Astrocyte (in vitro differentiated cells and primary cell): ENCODE results near the gene MYH9. TPM values are rescaled to one million over a fixed set of nuclear protein-coding genes. Genes with fewer than 3 reads are reported as not detected.
A peak's percentile ranks its signal among the peaks of the same experiment; 100 is the strongest.

Source experiments
- DNase-seq: peaks from one replicate; pipeline ENCODE4 v3.0.0-alpha.2; 2010; ENCODE audit warnings: low read depth
- FAIRE-seq: peaks from 2 replicates; lab custom pipeline; 2011; peaks lifted over from hg19 to GRCh38; lab: Jason Lieb, UNC
- H2AFZ ChIP-seq: 2 replicates; pipeline ENCODE4 v1.6.0; 2012; ENCODE audit warnings: low read depth, low read length, inconsistent platforms
- H3K27ac ChIP-seq: 2 replicates; pipeline ENCODE4 v1.5.1; 2011; ENCODE audit warnings: low read depth, low read length, inconsistent platforms
- H3K27me3 ChIP-seq: 2 replicates; pipeline ENCODE4 v1.6.0; 2011; ENCODE audit warnings: low read length, inconsistent platforms; ENCODE audit not compliant: insufficient read depth
- H3K36me3 ChIP-seq: 2 replicates; pipeline ENCODE4 v1.5.1; 2011; ENCODE audit warnings: low read length, inconsistent platforms; ENCODE audit not compliant: insufficient read depth
- H3K4me1 ChIP-seq: 2 replicates; pipeline ENCODE4 v1.5.1; 2011; ENCODE audit warnings: low read length, inconsistent platforms; ENCODE audit not compliant: insufficient read depth
- H3K4me2 ChIP-seq: 2 replicates; pipeline ENCODE4 v1.6.0; 2012; ENCODE audit warnings: low read length, inconsistent platforms
- H3K4me3 ChIP-seq: 2 replicates; pipeline ENCODE4 v1.5.1; 2011; ENCODE audit warnings: low read depth, mild to moderate bottlenecking, low read length, inconsistent platforms; ENCODE audit not compliant: insufficient read depth
- H3K79me2 ChIP-seq: 2 replicates; pipeline ENCODE4 v1.6.0; 2012; ENCODE audit warnings: mild to moderate bottlenecking, low read length, inconsistent platforms; ENCODE audit not compliant: insufficient read depth
- H3K9ac ChIP-seq: 2 replicates; pipeline ENCODE4 v1.6.0; 2012; ENCODE audit warnings: mild to moderate bottlenecking, low read length, inconsistent platforms
- H3K9me3 ChIP-seq: 2 replicates; pipeline ENCODE4 v1.5.1; 2012; ENCODE audit warnings: low read depth, mild to moderate bottlenecking, low read length, inconsistent platforms; ENCODE audit not compliant: insufficient read depth
- H4K20me1 ChIP-seq: 2 replicates; pipeline ENCODE4 v1.6.0; 2012; ENCODE audit warnings: low read length, inconsistent platforms; ENCODE audit not compliant: insufficient read depth
- H3K27ac Mint-ChIP-seq: one replicate; pipeline ENCODE4 v1.8.0; 2021; ENCODE audit warnings: mild to moderate bottlenecking, mixed read lengths; ENCODE audit not compliant: unreplicated experiment
- H3K27me3 Mint-ChIP-seq: one replicate; pipeline ENCODE4 v1.8.0; 2021; ENCODE audit warnings: low read depth, mixed read lengths; ENCODE audit not compliant: unreplicated experiment
- H3K36me3 Mint-ChIP-seq: one replicate; pipeline ENCODE4 v1.8.0; 2021; ENCODE audit warnings: low read depth, mixed read lengths; ENCODE audit not compliant: unreplicated experiment
- H3K4me1 Mint-ChIP-seq: one replicate; pipeline ENCODE4 v1.8.0; 2021; ENCODE audit warnings: low read depth, mixed read lengths; ENCODE audit not compliant: unreplicated experiment
- H3K4me3 Mint-ChIP-seq: one replicate; pipeline ENCODE4 v1.8.0; 2021; ENCODE audit warnings: mild to moderate bottlenecking, moderate library complexity, mixed read lengths; ENCODE audit not compliant: unreplicated experiment
- H3K9me3 Mint-ChIP-seq: one replicate; pipeline ENCODE4 v1.8.0; 2021; ENCODE audit warnings: mild to moderate bottlenecking, mixed read lengths; ENCODE audit not compliant: unreplicated experiment
- CTCF ChIP-seq: IDR thresholded peaks from 2 replicates; pipeline ENCODE4 v1.5.1; 2011; ENCODE audit warnings: low read depth, mild to moderate bottlenecking, inconsistent platforms, low read length, moderate library complexity; ENCODE audit not compliant: insufficient read depth
- EZH2 ChIP-seq: IDR thresholded peaks from 2 replicates; pipeline ENCODE4 v1.6.1; 2012; ENCODE audit warnings: mild to moderate bottlenecking, low read length, inconsistent platforms; ENCODE audit not compliant: insufficient read depth
- total RNA-seq: library from RNA; stranded (reverse); gene quantifications from 2 replicates; pipeline ENCODE4 v1.2.1, GENCODE V29; 2021

Gene MYH9
- total RNA-seq, 1 donor from 2014 or later: 2,278 TPM

- H3K79me2 ChIP-seq: peaks cover 28% of the 10 kb centered on the region
- peaks cover 42% of the 10 kb centered on the region for H3K4me1 Mint-ChIP-seq
Observed at GRCh38 chr22:36234213-36234612, 153.6 kb downstream of the MYH9 start.

GRCh38 chr22:36233796-36234195, 154.0 kb downstream of the MYH9 start:
- FAIRE-seq: no peak
- peaks cover 40% of the 10 kb centered on the region for H3K4me1 Mint-ChIP-seq

More at GRCh38 chr22:36234213-36234612, 153.6 kb downstream of the MYH9 start:
- Mint-ChIP-seq H3K36me3 (peaks cover 53% of the 10 kb centered on the region), H3K27ac (no peak overlapping the region), H3K9me3 (peaks cover 2% of the 10 kb centered on the region), H3K27me3 (no peaks in the 10 kb centered on the region), H3K4me3 (peak overlapping the region; percentile 29)
- Histone ChIP-seq H3K4me1 (peaks cover 22% of the 10 kb centered on the region), H3K4me2 (no peak overlapping the region), H3K36me3 (no peaks in the 10 kb centered on the region), H3K27ac (no peak overlapping the region), H3K9me3 (no peaks in the 10 kb centered on the region), H4K20me1 (peaks cover 34% of the 10 kb centered on the region), H3K9ac (no peak overlapping the region), H3K27me3 (no peaks in the 10 kb centered on the region), H2AFZ (no peak overlapping the region), H3K4me3 (no peak overlapping the region)
- DNase-seq: no peak
- TF ChIP-seq EZH2 (no peak), CTCF (no peak)
- no peak for FAIRE-seq

More at GRCh38 chr22:36233796-36234195, 154.0 kb downstream of the MYH9 start:
- H3K27ac ChIP-seq: no peak overlapping the region
- no peaks in the 10 kb centered on the region for H3K9me3 ChIP-seq
- H4K20me1 ChIP-seq: peaks cover 34% of the 10 kb centered on the region
- no peak overlapping the region for H3K4me3 ChIP-seq
- TF ChIP-seq CTCF: no peak
- no peak for TF ChIP-seq EZH2
- peak overlapping the region; percentile 26 for H3K27ac Mint-ChIP-seq
- H3K4me1 ChIP-seq: peaks cover 20% of the 10 kb centered on the region
- DNase-seq: no peak
- H3K4me2 ChIP-seq: no peak overlapping the region
- peaks cover 27% of the 10 kb centered on the region for H3K79me2 ChIP-seq
- H3K36me3 Mint-ChIP-seq: peaks cover 57% of the 10 kb centered on the region
- H3K9ac ChIP-seq: no peak overlapping the region
- H3K27me3 Mint-ChIP-seq: no peaks in the 10 kb centered on the region
- H2AFZ ChIP-seq: no peak overlapping the region
- H3K27me3 ChIP-seq: no peaks in the 10 kb centered on the region
- H3K36me3 ChIP-seq: no peaks in the 10 kb centered on the region
- H3K9me3 Mint-ChIP-seq: peaks cover 2% of the 10 kb centered on the region
- no peak overlapping the region for H3K4me3 Mint-ChIP-seq
